H1 (cell line): Measurements from ENCODE around the gene KRCC1. TPM values are rescaled to one million over a fixed set of nuclear protein-coding genes. Genes with fewer than 3 reads are reported as not detected.

Experiments
- CTCF ChIA-PET: fragments of 300-600 bp; sonication (Branson Sonifier 250); formaldehyde crosslinking; loops from one replicate; lab custom pipeline; 2021; ENCODE audit not compliant: partially characterized antibody; lab: Charles Lee
- POLR2A ChIA-PET: fragments of 300-600 bp; sonication (Branson Sonifier 250); formaldehyde crosslinking; loops from one replicate; lab custom pipeline; 2021; ENCODE audit warnings: inconsistent platforms; ENCODE audit not compliant: partially characterized antibody; lab: Charles Lee
- DNase-seq, 2 experiments: peaks; one replicate each; pipeline versions ENCODE4 v3.0.0 to v3.0.0-alpha.2; 2010 to 2022; ENCODE audit warnings: low spot score in 2 of 2, low read depth in 1 of 2, mixed read lengths in 1 of 2
- FAIRE-seq: peaks from 2 replicates; lab custom pipeline; 2011; peaks lifted over from hg19 to GRCh38; lab: Jason Lieb, UNC
- H2AFZ ChIP-seq: 2 replicates; pipeline ENCODE4 v1.8.1; 2012; ENCODE audit warnings: low read length, inconsistent platforms
- H2AK5ac ChIP-seq: 2 replicates; pipeline ENCODE4 v1.6.1; 2013; ENCODE audit warnings: low read depth, low read length
- H2BK120ac ChIP-seq: replicated peaks from 2 replicates; pipeline ENCODE3; 2013; ENCODE audit warnings: low read depth, low read length, inconsistent platforms
- H2BK12ac ChIP-seq: 2 replicates; pipeline ENCODE4 v1.6.1; 2013; ENCODE audit warnings: low read depth, low read length
- H2BK15ac ChIP-seq: 2 replicates; pipeline ENCODE4 v1.6.1; 2013; ENCODE audit warnings: low read length
- H2BK20ac ChIP-seq: 2 replicates; pipeline ENCODE4 v1.6.1; 2013; ENCODE audit warnings: low read length
- H2BK5ac ChIP-seq: 2 replicates; pipeline ENCODE4 v1.6.1; 2013; ENCODE audit warnings: low read depth, low read length
- H3K14ac ChIP-seq: 2 replicates; pipeline ENCODE4 v1.6.1; 2013; ENCODE audit warnings: inconsistent platforms; ENCODE audit not compliant: insufficient read length
- H3K18ac ChIP-seq: 2 replicates; pipeline ENCODE4 v1.6.1; 2013; ENCODE audit warnings: low read length; ENCODE audit errors: extremely low read depth
- H3K23ac ChIP-seq: 2 replicates; pipeline ENCODE4 v1.6.1; 2013; ENCODE audit warnings: inconsistent platforms; ENCODE audit not compliant: insufficient read length
- H3K23me2 ChIP-seq: 2 replicates; pipeline ENCODE4 v1.6.1; 2013; ENCODE audit warnings: low read depth, low read length
- H3K27ac ChIP-seq: 2 replicates; pipeline ENCODE4 v1.6.1; 2011; ENCODE audit warnings: low read depth, low read length, inconsistent platforms
- H3K27me3 ChIP-seq, 4 experiments: replicated peaks in 1 of 4; 1 replicate in 1 of 4; 2 replicates in 3 of 4; pipeline versions ENCODE4 v1.6.1 to v1.8.1; 2011 to 2013; ENCODE audit warnings: low read length in 3 of 4, mild to moderate bottlenecking in 3 of 4, inconsistent platforms in 2 of 4, mixed read lengths in 2 of 4, moderate library complexity in 1 of 4; ENCODE audit not compliant: control insufficient read depth in 3 of 4, insufficient read depth in 3 of 4; ENCODE audit errors: extremely low read depth in 1 of 4
- H3K36me3 ChIP-seq, 4 experiments: 2 replicates each; pipeline versions ENCODE4 v1.6.1 to v1.8.1; 2011 to 2013; ENCODE audit warnings: mild to moderate bottlenecking in 4 of 4, low read length in 3 of 4, moderate library complexity in 2 of 4, control low read depth in 1 of 4, inconsistent platforms in 1 of 4; ENCODE audit not compliant: insufficient read depth in 4 of 4, control insufficient read depth in 2 of 4
- H3K4ac ChIP-seq: replicated peaks from 2 replicates; pipeline ENCODE3; 2013; ENCODE audit warnings: low read length, low read depth, mixed read lengths, inconsistent platforms; ENCODE audit not compliant: insufficient read length
- H3K4me1 ChIP-seq, 4 experiments: replicated peaks in 1 of 4; 1 replicate in 1 of 4; 2 replicates in 3 of 4; pipeline versions ENCODE4 v1.6.1 to v1.8.1; 2011 to 2013; ENCODE audit warnings: low read length in 3 of 4, inconsistent platforms in 2 of 4, mixed read lengths in 1 of 4; ENCODE audit not compliant: insufficient read depth in 4 of 4, control insufficient read depth in 3 of 4
- H3K4me2 ChIP-seq, 2 experiments: 2 replicates each; pipeline versions ENCODE4 v1.6.1 to v1.8.1; 2011 to 2013; ENCODE audit warnings: low read depth in 2 of 2, low read length in 2 of 2, control low read depth in 1 of 2, inconsistent platforms in 1 of 2, mild to moderate bottlenecking in 1 of 2; ENCODE audit not compliant: insufficient read depth in 1 of 2
- H3K4me3 ChIP-seq, 4 experiments: fragments of 200-600, 300-600 bp in 1 of 4; sonication (generic), shearing (Covaris generic), sonication (Bioruptor Twin) in 1 of 4; 2 replicates each; pipeline versions ENCODE4 v1.5.1 to v1.8.1; 2011 to 2016; ENCODE audit warnings: low read length in 4 of 4, low read depth in 3 of 4, control low read depth in 2 of 4, inconsistent platforms in 2 of 4, mild to moderate bottlenecking in 2 of 4, mixed read lengths in 1 of 4, moderate library complexity in 1 of 4; ENCODE audit not compliant: insufficient read depth in 2 of 4; ENCODE audit errors: extremely low read depth in 1 of 4
- H3K56ac ChIP-seq: replicated peaks from 2 replicates; pipeline ENCODE3; 2013; ENCODE audit warnings: low read depth, mild to moderate bottlenecking, mixed read lengths, low read length, inconsistent platforms; ENCODE audit not compliant: insufficient read length
- H3K79me1 ChIP-seq: 2 replicates; pipeline ENCODE4 v1.6.1; 2013; ENCODE audit warnings: low read depth, low read length, control low read depth
- H3K79me2 ChIP-seq, 2 experiments: 2 replicates each; pipeline versions ENCODE4 v1.6.1 to v1.8.1; 2012 to 2013; ENCODE audit warnings: low read length in 2 of 2, mild to moderate bottlenecking in 2 of 2, inconsistent platforms in 1 of 2; ENCODE audit not compliant: insufficient read depth in 2 of 2, control insufficient read depth in 1 of 2
- H3K9ac ChIP-seq, 4 experiments: replicated peaks in 1 of 4; 1 replicate in 1 of 4; 2 replicates in 3 of 4; pipeline versions ENCODE4 v1.6.1 to v1.8.1; 2011 to 2013; ENCODE audit warnings: low read depth in 3 of 4, low read length in 3 of 4, control low read depth in 2 of 4, mild to moderate bottlenecking in 2 of 4, moderate library complexity in 2 of 4, inconsistent platforms in 1 of 4; ENCODE audit errors: extremely low read depth in 1 of 4
- H3K9me3 ChIP-seq, 2 experiments: 2 replicates each; pipeline versions ENCODE4 v1.6.1 to v1.8.1; 2012 to 2013; ENCODE audit warnings: mild to moderate bottlenecking in 2 of 2, moderate library complexity in 2 of 2, control low read depth in 1 of 2, inconsistent platforms in 1 of 2, low read depth in 1 of 2, low read length in 1 of 2, mixed read lengths in 1 of 2; ENCODE audit not compliant: insufficient read depth in 2 of 2
- H4K20me1 ChIP-seq, 2 experiments: replicated peaks in 1 of 2; 2 replicates each; pipeline versions ENCODE3 to v1.8.1; 2011 to 2013; ENCODE audit warnings: inconsistent platforms in 2 of 2, low read length in 2 of 2, mild to moderate bottlenecking in 1 of 2; ENCODE audit not compliant: insufficient read depth in 2 of 2, control insufficient read depth in 1 of 2
- H4K5ac ChIP-seq: 2 replicates; pipeline ENCODE4 v1.6.1; 2013; ENCODE audit warnings: low read length, low read depth, mixed read lengths, inconsistent platforms; ENCODE audit not compliant: insufficient read length
- H4K8ac ChIP-seq: 2 replicates; pipeline ENCODE4 v1.8.0; 2013; ENCODE audit warnings: mild to moderate bottlenecking, moderate library complexity, low read length, inconsistent platforms; ENCODE audit not compliant: insufficient read depth; ENCODE audit errors: extremely low read depth
- H4K91ac ChIP-seq: replicated peaks from 2 replicates; pipeline ENCODE3; 2013; ENCODE audit warnings: low read length, mixed read lengths, inconsistent platforms; ENCODE audit not compliant: insufficient read length
- CREB1 ChIP-seq: IDR thresholded peaks from 2 replicates; pipeline ENCODE4 v1.6.1; 2012; ENCODE audit warnings: inconsistent platforms
- RBBP5 ChIP-seq: IDR thresholded peaks from 2 replicates; pipeline ENCODE4 v1.7.1; 2012; ENCODE audit warnings: low read depth, mild to moderate bottlenecking, inconsistent platforms, low read length, moderate library complexity, borderline replicate concordance
- RXRA ChIP-seq: IDR thresholded peaks from 2 replicates; pipeline ENCODE4 v1.6.1; 2011; ENCODE audit warnings: low read depth, mild to moderate bottlenecking, low read length, moderate library complexity; ENCODE audit not compliant: insufficient read depth
- TAF1 ChIP-seq: IDR thresholded peaks from 2 replicates; pipeline ENCODE4 v1.6.1; 2011; ENCODE audit warnings: mild to moderate bottlenecking, low read depth, low read length
- WGBS, 2 experiments: shearing (Covaris generic) in 1 of 2; methylation state at CpG; one replicate each; pipeline versions ENCODE4 v1.1.6 to v1.1.7; 2013 to 2015; ENCODE audit warnings: low lambda C conversion rate in 2 of 2, mixed read lengths in 2 of 2, inconsistent platforms in 1 of 2, low coverage in 1 of 2, missing lambda C conversion rate in 1 of 2; ENCODE audit not compliant: insufficient replicate concordance in 2 of 2, insufficient coverage in 1 of 2, insufficient read length in 1 of 2; ENCODE audit errors: extremely low coverage in 1 of 2, missing lambda C conversion rate in 1 of 2; 5-methylcytosine and 5-hydroxymethylcytosine counted together
- polyA plus RNA-seq, 7 experiments: library from polyadenylated mRNA; depleted of rRNA in 3 of 7; stranded (reverse) in 5 of 7; unstranded in 2 of 7; fragments of >200 nt in 5 of 7; fragments of 200-250 nt in 2 of 7; gene quantifications; 1 replicate in 5 of 7; 2 replicates in 1 of 7; 4 replicates in 1 of 7; pipeline versions ENCODE4 v1.2.1 to v1.2.3, GENCODE V29; 2011 to 2013; ENCODE audit warnings: missing spikeins in 2 of 7, mixed read lengths in 2 of 7
- total RNA-seq: library from RNA; stranded (reverse); fragmentation: NEBNext Ultra II Directional; extraction: Animal tissue kit (Norgen Biotek cat#: 25700); gene quantifications from 2 replicates; pipeline ENCODE4 v1.2.1, GENCODE V29; 2021

Gene KRCC1
- total and polyA plus RNA-seq, 2 of the 8 experiments (the other 6 are each of a cell fraction or from before 2014, with no cell fraction given) = 5.1 to 8.5 TPM

DNA sequence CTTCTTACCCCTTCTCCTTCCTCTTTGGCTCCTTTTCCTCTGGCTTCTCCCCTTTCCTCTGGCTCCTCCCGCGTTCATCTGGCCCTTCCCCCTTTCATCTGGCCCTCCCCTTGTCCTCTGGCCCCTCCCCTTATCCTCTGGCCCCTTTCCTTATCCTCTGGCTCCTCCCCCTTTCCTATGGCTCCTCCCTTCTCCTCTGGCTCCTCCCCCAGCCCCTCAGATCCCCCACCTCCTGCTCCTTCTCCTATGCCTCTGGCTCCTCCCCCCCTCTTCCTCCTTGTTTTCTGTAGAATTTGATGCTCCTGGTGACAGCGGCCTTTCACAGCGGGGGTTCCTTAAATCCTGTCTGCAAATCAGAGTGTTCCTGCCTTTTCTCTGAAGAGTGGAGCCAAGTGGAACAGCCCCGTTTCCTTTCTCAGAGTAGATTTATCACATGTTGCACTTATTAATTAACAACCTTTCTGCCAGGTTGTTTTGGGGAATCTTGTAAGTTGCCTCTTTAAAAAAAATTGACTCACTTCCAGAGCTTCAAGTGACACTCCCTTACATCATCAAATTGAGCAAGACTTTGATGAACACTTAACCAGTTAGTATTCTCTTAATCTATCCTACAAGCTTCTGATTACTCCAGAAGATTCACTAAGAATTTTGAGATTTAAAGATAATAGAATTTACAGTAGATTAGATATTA, 44.4 kb upstream of the KRCC1 start:
- H2AK5ac ChIP-seq = no peak overlapping the region
- H3K23ac ChIP-seq = no peak overlapping the region
- FAIRE-seq (peak; percentile 75), DNase-seq (peak; percentile 88 to 92)
- H4K91ac ChIP-seq = no peak overlapping the region
- no peak overlapping the region for H3K14ac ChIP-seq
- H2BK12ac ChIP-seq = no peak overlapping the region
- H3K36me3 ChIP-seq = no peaks in the 10 kb centered on the region
- POLR2A ChIA-PET = interaction anchor here (1.1 to 1.5 kb wide), 3 partner anchors 13 to 84 kb away, joined by 3 read pairs; no protein-coding TSS in a partner anchor
- no peak overlapping the region for H3K4me3 ChIP-seq
- TF ChIP-seq CREB1 (no peak), RBBP5 (no peak), RXRA (no peak), TAF1 (0 out of 2 replicates have a peak, but pooled peaks have one; percentile 19)
- TF ChIP-seq, all 59 proteins: peak for 1
- no peaks in the 10 kb centered on the region for H4K20me1 ChIP-seq
- no peak overlapping the region for H3K56ac ChIP-seq
- H4K8ac ChIP-seq = no peak overlapping the region
- no peak overlapping the region for H2AFZ ChIP-seq
- H3K18ac ChIP-seq = no peak overlapping the region
- H2BK5ac ChIP-seq = no peak overlapping the region
- no peaks in the 10 kb centered on the region for H3K9me3 ChIP-seq
- H2BK15ac ChIP-seq = no peak overlapping the region
- H3K27me3 ChIP-seq = no peaks in the 10 kb centered on the region
- H3K23me2 ChIP-seq = no peaks in the 10 kb centered on the region
- no peak overlapping the region for H3K4ac ChIP-seq
- H4K5ac ChIP-seq = no peak overlapping the region
- CTCF ChIA-PET = interaction anchor here (1.1 to 2.8 kb wide), 3 partner anchors 10 to 40 kb away, joined by 3 to 18 read pairs (median 3); no protein-coding TSS in a partner anchor
- H3K4me2 ChIP-seq = no peak overlapping the region
- no peak overlapping the region for H2BK20ac ChIP-seq
- H3K4me1 ChIP-seq = peaks cover 0 to 9% (median 1%) of the 10 kb centered on the region in 4 experiments; a peak in 4 of 7 replicates
- H3K79me2 ChIP-seq = no peaks in the 10 kb centered on the region
- 21% methylated on average over 5 of the region's 5 CpGs; no CpG with 5 or more reads in 1 of the 2 experiments for WGBS, 2 experiments
- H2BK120ac ChIP-seq = no peak overlapping the region
- H3K9ac ChIP-seq = no peak overlapping the region
- H3K27ac ChIP-seq = no peak overlapping the region
- no peaks in the 10 kb centered on the region for H3K79me1 ChIP-seq
